ENCODE measurements around the gene NOP16.

Gene NOP16

DNA sequence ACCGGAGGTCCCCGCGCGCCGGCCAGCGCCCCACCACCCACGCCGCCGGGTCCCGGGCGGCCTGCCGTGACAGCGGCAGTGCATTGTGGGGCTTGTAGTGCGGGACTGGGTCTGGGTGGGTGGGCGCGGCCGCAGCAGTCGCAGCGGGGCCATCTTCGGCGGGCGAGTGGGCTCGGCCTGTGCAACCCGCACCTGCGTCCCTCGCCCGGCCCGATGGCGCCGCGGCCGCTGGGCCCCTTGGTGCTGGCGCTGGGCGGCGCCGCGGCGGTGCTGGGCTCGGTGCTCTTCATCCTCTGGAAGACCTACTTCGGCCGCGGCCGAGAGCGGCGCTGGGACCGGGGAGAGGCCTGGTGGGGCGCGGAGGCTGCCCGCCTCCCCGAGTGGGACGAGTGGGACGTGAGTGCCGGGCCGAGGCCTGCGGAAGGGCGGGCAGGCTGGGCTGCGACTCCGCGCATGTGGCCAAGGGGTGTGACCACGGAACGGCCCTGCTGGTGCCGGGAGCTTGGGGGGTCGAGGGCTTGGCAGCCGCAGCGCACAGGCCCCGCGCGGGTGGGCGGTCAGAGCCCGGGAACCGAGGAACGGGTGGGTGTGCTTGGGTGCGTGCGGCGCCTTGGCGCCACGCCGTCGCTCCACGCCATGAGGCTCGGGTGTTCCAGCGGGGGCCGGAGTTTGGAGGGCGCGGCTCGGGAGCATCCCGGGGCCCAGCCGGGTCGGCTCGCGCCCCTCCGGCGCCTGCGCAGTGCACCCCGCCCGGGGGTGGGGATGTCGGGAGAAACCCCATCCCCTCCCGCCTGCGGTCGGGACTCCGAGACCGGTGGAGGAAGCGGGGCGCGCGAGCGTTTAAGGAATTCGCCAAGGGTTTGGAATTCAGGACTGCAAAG lies 22.8 kb downstream of the NOP16 start, which contains the start of gene ARL10 (continued):
- TF ChIP-seq ZNF777 (tag by site-specific recombination; IDR thresholded peaks at IDR 0.05; ENCODE audit: borderline replicate concordance) (no peak), ZSCAN30 (tag by site-specific recombination; IDR thresholded peaks at IDR 0.05) (no peak), ZNF830 (tag by site-specific recombination; IDR thresholded peaks at IDR 0.05; ENCODE audit: low read depth) (no peak), ZEB2 (tag by site-specific recombination; IDR thresholded peaks at IDR 0.05) (no peak), ZNF514 (tag by site-specific recombination; IDR thresholded peaks at IDR 0.05) (no peak), ZNF341 (tag by site-specific recombination; IDR thresholded peaks at IDR 0.05; ENCODE audit: low read depth) (peak; percentile 69), ZNF776 (tag by site-specific recombination; IDR thresholded peaks at IDR 0.05; ENCODE audit: borderline replicate concordance) (no peak), YY1 (tag by site-specific recombination; IDR thresholded peaks at IDR 0.05) (peak; percentile 26; the same call in 1 of the 2 replicates), KLF7 (tag by site-specific recombination; IDR thresholded peaks at IDR 0.05; ENCODE audit: borderline replicate concordance) (no peak), ZFP69B (tag by site-specific recombination; IDR thresholded peaks at IDR 0.05) (no peak), ZNF549 (tag by site-specific recombination; IDR thresholded peaks at IDR 0.05) (no peak), ZNF48 (tag by site-specific recombination; IDR thresholded peaks at IDR 0.05) (no peak), EGR2 (tag by site-specific recombination; IDR thresholded peaks at IDR 0.05; ENCODE audit: low read depth) (no peak), ZSCAN23 (tag by site-specific recombination; IDR thresholded peaks at IDR 0.05) (no peak), ZNF660 (tag by site-specific recombination; IDR thresholded peaks at IDR 0.05) (no peak), ZNF792 (tag by site-specific recombination; IDR thresholded peaks at IDR 0.05) (no peak), ZNF112 (tag by site-specific recombination; IDR thresholded peaks at IDR 0.05) (no peak), ZNF133 (tag by site-specific recombination; IDR thresholded peaks at IDR 0.05) (no peak), ZFHX2 (tag by site-specific recombination; conservative IDR thresholded peaks at IDR 0.05) (peak; percentile 29; the same call in 1 of the 2 replicates), ZNF76 (tag by site-specific recombination; IDR thresholded peaks at IDR 0.05; ENCODE audit: borderline replicate concordance, low read depth) (peak; percentile 56; the same call in 1 of the 2 replicates), ZNF146 (tag by site-specific recombination; IDR thresholded peaks at IDR 0.05) (no peak), ZNF473 (tag by site-specific recombination; IDR thresholded peaks at IDR 0.05) (no peak), ZNF335 (tag by site-specific recombination; conservative IDR thresholded peaks at IDR 0.05) (no peak; the same call in 1 of the 2 replicates), KLF9 (tag by site-specific recombination; IDR thresholded peaks at IDR 0.05; ENCODE audit: low read depth) (peak; percentile 53; the same call in 1 of the 2 replicates), GLI4 (tag by site-specific recombination; IDR thresholded peaks at IDR 0.05) (no peak), HOXC10 (CRISPR knock-in tag; IDR thresholded peaks at IDR 0.05) (no peak)
- TF ChIP-seq, protein P1, sequence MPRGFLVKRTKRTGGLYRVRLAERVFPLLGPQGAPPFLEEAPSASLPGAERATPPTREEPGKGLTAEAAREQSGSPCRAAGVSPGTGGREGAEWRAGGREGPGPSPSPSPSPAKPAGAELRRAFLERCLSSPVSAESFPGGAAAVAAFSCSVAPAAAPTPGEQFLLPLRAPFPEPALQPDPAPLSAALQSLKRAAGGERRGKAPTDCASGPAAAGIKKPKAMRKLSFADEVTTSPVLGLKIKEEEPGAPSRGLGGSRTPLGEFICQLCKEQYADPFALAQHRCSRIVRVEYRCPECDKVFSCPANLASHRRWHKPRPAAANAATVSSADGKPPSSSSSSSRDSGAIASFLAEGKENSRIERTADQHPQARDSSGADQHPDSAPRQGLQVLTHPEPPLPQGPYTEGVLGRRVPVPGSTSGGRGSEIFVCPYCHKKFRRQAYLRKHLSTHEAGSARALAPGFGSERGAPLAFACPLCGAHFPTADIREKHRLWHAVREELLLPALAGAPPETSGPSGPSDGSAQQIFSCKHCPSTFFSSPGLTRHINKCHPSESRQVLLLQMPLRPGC (tag by site-specific recombination; IDR thresholded peaks at IDR 0.05): no peak
- TF ChIP-seq, protein P2, sequence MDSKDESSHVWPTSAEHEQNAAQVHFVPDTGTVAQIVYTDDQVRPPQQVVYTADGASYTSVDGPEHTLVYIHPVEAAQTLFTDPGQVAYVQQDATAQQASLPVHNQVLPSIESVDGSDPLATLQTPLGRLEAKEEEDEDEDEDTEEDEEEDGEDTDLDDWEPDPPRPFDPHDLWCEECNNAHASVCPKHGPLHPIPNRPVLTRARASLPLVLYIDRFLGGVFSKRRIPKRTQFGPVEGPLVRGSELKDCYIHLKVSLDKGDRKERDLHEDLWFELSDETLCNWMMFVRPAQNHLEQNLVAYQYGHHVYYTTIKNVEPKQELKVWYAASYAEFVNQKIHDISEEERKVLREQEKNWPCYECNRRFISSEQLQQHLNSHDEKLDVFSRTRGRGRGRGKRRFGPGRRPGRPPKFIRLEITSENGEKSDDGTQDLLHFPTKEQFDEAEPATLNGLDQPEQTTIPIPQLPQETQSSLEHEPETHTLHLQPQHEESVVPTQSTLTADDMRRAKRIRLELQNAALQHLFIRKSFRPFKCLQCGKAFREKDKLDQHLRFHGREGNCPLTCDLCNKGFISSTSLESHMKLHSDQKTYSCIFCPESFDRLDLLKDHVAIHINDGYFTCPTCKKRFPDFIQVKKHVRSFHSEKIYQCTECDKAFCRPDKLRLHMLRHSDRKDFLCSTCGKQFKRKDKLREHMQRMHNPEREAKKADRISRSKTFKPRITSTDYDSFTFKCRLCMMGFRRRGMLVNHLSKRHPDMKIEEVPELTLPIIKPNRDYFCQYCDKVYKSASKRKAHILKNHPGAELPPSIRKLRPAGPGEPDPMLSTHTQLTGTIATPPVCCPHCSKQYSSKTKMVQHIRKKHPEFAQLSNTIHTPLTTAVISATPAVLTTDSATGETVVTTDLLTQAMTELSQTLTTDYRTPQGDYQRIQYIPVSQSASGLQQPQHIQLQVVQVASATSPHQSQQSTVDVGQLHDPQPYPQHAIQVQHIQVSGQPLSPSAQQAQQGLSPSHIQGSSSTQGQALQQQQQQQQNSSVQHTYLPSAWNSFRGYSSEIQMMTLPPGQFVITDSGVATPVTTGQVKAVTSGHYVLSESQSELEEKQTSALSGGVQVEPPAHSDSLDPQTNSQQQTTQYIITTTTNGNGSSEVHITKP (tag by site-specific recombination; IDR thresholded peaks at IDR 0.05): no peak
- TF ChIP-seq, protein P3, sequence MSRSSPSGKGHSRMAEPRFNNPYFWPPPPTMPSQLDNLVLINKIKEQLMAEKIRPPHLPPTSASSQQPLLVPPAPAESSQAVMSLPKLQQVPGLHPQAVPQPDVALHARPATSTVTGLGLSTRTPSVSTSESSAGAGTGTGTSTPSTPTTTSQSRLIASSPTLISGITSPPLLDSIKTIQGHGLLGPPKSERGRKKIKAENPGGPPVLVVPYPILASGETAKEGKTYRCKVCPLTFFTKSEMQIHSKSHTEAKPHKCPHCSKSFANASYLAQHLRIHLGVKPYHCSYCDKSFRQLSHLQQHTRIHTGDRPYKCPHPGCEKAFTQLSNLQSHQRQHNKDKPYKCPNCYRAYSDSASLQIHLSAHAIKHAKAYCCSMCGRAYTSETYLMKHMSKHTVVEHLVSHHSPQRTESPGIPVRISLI (tag by site-specific recombination; IDR thresholded peaks at IDR 0.05): no peak
- TF ChIP-seq, protein P4, sequence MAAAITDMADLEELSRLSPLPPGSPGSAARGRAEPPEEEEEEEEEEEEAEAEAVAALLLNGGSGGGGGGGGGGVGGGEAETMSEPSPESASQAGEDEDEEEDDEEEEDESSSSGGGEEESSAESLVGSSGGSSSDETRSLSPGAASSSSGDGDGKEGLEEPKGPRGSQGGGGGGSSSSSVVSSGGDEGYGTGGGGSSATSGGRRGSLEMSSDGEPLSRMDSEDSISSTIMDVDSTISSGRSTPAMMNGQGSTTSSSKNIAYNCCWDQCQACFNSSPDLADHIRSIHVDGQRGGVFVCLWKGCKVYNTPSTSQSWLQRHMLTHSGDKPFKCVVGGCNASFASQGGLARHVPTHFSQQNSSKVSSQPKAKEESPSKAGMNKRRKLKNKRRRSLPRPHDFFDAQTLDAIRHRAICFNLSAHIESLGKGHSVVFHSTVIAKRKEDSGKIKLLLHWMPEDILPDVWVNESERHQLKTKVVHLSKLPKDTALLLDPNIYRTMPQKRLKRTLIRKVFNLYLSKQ (tag by site-specific recombination; IDR thresholded peaks at IDR 0.05; ENCODE audit: borderline replicate concordance): no peak
- TF ChIP-seq, protein P5, sequence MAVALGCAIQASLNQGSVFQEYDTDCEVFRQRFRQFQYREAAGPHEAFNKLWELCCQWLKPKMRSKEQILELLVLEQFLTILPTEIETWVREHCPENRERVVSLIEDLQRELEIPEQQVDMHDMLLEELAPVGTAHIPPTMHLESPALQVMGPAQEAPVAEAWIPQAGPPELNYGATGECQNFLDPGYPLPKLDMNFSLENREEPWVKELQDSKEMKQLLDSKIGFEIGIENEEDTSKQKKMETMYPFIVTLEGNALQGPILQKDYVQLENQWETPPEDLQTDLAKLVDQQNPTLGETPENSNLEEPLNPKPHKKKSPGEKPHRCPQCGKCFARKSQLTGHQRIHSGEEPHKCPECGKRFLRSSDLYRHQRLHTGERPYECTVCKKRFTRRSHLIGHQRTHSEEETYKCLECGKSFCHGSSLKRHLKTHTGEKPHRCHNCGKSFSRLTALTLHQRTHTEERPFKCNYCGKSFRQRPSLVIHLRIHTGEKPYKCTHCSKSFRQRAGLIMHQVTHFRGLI (tag by site-specific recombination; IDR thresholded peaks at IDR 0.05): peak; percentile 93

Measured in HEK293 (cell line).